GM11168 (cell line): Measurements from ENCODE around the gene PLA2G1B.

Experiments
- in situ Hi-C: fragments of 300-500 bp; cut with MboI; formaldehyde crosslinking; loops from one replicate; pipeline ENCODE4 v1.12.0; 2022; ENCODE audit warnings: low sequenced_read_pairs; ENCODE audit not compliant: unreplicated experiment

PLA2G1B gene

DNA sequence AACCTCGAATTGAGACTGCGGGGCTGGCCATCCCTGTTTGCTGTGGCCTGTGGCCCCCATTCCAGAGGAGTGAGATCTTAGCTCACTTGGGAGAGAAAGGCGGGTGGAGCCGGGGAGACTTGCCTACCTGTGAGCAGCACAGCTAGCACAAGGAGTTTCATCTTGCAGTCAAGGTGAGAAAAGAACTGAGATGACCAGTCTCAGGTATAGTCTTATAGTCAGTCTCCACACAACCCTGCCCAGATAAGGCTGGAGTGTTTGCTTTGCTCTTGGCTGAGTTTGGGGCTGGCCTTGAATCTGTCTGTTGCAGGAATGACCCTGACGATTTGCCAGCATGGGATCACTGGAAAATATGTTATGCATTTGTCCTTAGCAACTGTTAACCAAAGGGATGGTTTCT is at the start of gene PLA2G1B:
Gene PLA2G1B, minus strand, starts transcription at position 187 of the 400 bp plus-strand sequence. Its CDS starts 26 bp downstream, at position 161.
- in situ Hi-C loops: loop anchor here (10.0 kb wide), 1 partner anchor 107 kb away; the partner anchor contains the start of gene COX6A1

DNA sequence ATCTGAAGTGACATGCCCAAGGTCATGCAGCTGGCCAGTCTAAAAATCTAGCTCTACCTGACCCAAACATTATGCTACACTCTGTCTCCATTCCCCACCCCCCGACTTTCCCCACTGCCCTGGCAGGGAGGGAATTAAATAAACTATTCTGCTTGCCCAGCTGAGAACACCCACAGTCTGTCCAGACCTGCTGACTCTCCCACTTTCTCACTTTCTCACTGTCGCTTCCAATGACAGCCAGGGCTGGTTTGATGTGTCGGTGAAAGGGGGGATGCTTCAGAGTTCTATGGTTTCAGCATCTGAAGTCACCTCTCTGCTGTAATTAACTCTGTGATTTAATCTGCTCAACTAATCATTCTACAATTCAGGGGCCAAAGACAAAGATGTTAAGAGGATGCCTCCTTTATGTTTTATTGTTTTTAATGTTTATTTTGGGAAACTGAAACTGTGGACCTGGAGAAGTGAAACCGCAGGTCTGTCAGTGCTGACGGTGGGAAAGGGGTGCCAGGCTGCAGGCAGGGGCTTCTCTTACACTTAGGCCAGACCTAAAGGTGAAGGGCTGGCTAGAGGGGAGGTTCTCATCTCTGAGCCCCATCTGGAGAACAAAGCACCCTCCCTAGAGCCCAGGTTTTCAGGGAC is 49.5 kb upstream of the PLA2G1B start:
- in situ Hi-C loops: no loop called here

DNA sequence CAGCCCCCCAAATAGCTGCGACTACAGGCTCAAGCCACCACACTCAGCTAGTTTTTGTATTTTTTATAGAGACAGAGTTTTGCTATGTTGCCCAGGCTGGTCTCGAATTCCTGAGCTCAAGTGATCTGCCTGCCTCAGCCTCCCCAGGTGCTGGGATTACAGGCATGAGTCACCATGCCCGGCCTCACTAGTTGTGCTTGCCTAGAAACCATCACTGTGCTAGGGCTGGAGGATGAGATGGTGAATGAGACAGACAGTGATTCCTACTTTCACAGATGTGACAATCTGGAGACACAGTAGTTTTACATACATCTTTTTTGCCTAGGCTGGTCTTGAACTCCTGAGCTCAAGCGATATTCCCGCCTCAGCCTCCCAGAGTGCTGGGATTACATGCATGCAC is 48.8 kb upstream of the PLA2G1B start:
- in situ Hi-C loops: no loop called here

DNA sequence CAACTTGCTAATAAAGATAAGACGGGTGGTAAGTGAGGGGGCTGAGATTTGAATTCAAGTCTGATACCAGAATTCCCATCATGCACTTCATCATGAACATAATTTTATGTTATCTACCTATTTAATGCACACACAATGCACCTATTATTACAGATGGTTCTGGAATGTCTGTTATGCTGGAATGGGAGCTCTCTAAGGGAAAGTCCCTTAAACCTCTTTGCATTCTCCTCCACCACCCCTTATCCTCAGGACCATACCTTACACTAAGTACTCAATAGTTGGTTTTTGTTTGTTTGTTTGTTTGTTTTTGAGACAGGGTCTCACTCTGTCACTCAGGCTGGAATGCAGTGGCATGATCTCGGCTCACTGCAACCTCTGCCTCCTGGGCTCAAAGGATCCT is 48.4 kb upstream of the PLA2G1B start:
- in situ Hi-C loops: no loop called here

DNA sequence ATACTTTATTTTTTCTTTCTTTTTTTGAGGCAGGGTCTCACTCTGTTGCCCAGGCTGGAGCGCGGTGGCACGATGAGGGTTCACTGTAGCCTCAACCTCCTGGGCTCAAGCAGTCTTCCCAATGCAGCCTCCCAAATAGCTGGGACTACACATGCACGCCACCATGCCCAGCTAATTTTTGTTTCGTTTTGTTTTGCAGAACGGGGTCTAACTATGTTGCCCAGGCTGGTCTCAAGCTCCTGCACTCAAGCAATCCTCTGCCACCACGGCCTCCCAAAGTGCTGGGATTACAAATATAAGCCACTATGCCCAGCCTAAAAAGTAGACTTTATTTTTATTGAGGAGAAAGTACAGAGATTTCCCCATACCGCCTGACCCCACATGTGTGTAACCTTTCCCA is 46.1 kb upstream of the PLA2G1B start:
- in situ Hi-C loops: no loop called here

DNA sequence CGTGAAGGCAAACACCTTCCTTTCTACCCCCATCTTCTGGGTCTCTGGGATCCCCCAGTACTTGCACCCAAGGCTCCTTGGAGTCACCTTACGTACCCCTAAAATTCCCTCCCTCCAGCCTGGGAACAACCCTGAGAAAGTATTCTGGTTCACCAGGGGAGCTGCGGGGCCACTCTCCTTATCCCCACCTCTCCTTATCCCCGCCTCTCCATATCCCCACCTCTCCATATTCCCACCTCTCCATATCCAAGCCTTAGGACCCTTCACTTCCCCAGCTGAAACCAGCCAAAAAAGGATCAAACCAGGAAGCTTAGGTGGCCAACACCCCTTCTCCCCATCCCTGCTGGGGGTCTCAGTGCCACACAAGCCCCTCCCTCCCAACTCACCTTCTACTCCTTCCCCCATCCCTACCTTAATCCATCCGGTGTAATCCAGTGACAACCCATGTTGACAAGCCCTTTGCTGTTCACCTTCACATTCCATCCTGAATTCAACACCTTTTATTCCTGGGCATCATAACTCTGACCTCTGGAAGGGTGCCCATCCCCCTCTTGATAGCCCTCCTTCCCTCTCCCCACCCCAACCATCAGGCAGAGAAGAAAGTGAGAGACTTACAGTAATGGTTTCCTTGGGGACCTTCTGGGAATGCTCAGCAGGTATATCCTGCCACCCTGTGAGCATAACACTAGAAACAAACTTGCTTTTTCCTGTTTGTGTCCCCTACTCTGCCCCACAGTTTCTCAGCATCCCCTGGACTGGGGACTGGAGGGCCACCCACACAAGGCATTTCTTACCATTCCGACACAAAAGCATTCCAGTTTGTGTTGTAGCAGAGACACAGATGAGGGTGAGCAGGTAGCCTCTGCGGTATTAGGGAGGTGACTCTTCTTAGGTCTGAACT is 43.0 kb upstream of the PLA2G1B start:
- in situ Hi-C loops: no loop called here

DNA sequence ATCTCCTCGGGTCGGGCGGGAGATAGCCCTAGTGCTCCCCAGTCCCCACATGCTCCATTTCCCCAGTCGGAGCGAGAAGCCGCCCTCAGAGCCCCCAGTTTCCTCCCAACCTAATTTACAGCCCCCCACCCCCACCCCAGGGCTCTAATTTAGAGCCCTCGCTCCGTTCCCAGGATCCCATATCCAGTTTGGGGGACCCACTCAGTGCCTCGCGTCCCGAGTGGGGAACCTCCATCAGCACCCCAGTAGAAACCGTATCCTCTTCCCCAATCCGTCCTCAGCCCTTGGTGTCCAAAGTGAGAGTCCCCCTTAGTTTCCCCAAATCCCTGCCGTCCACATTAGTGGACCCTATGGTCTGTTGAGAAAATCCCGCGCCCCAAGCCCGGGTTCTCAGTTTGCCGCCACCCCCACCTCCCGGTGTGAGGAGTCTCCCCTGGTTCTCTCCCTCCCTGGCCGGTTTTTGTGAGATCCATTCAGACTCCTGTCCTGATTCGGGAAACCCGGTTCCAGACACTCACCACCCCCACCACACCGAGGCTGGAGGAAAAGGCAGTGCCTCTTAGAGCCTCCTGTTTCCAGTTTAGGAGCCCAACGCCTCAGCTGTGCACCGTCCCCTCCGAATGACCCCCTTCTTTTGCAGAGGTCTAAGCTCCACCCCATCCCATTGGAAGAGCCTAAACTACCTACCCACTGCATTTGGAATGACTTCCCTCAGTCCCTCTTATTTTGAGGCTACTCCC is 42.2 kb upstream of the PLA2G1B start:
- in situ Hi-C loops: no loop called here

DNA sequence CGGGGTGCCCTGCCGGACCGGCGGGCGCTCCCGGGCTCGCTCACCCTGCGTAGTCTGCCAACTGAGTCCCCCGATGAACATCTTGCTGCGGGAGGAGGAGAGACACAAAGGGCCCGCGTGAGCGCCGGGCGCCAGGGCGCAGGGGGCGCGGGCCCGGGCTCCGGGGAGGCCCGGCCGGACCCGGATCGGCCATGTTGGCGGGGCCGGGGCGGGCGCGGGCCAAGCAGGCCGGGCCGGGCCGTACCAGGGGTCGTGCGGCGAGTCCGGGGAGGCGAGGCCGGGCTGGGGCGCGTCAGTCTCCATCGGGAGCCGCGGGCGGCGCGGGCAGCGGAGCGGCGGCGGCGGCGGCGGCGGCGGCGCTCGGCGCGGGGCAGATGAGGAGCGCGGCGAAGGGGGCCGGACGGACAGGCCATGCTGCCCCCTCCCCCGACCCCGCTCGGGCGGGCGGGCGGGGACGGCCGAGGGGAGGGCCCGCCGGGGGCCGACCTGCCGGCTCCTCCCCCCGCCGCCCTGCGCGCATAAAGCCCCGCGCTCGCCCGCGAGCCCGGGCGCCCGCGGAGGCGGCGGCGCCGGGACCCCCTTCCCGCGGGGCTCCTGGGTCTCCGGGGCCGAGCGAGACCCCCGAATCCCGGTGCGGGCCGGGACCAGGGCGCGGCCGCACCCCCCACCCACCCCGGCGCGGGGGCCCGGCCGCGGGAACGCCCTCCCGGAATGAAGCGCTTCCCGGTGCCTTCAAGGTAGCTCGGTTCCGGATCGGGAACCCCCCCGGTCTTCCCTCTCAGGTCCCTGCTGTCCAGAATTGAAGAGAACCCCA is 41.4 kb upstream of the PLA2G1B start, which contains the start of gene MSI1:
Gene MSI1, minus strand, starts transcription at position 376 of the 814 bp plus-strand sequence. Its CDS starts 73 bp downstream, at position 303.
- in situ Hi-C loops: no loop called here

DNA sequence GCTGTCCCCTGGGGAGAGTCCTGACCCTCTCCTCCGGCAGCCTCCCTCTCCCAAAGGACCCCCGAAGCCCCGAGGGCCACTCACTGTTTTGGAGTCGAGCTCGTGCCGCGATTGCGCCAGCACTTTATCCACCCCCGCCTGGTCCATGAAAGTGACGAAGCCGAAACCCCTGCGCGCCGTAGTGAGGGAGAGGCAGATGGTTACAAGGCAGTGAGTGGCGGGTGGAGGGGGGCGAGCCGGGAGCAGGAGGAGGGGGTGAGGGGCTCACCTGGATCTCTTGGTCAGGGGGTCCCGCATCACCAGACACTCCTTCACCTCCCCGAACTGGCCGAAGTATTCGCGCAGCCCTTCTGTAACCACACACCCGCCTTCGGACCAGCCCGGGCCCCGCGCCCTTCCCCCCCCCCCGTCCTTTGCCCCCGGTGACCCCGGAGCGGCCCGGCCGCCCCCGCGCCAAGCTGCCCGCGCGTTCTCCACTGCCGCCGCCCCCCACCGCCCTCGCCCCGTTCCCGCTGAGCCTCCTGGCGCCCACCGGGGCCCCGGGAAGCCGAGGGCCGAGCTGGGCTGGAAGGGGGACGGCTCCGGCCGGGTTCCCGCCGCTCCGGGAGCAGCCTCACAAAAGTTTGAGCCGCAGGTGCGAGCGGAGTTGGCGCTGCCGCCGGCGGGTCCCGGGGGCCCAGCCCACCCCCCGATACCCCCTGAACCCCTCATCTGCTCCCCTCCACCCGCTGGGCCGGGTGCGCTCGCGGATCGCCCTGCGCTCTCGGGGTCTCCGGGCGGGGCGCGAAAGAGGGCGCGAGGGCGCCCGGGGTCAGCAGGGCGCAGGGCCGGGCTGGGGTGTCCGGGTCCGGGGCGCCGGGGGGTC is 40.6 kb upstream of the PLA2G1B start:
- in situ Hi-C loops: no loop called here

DNA sequence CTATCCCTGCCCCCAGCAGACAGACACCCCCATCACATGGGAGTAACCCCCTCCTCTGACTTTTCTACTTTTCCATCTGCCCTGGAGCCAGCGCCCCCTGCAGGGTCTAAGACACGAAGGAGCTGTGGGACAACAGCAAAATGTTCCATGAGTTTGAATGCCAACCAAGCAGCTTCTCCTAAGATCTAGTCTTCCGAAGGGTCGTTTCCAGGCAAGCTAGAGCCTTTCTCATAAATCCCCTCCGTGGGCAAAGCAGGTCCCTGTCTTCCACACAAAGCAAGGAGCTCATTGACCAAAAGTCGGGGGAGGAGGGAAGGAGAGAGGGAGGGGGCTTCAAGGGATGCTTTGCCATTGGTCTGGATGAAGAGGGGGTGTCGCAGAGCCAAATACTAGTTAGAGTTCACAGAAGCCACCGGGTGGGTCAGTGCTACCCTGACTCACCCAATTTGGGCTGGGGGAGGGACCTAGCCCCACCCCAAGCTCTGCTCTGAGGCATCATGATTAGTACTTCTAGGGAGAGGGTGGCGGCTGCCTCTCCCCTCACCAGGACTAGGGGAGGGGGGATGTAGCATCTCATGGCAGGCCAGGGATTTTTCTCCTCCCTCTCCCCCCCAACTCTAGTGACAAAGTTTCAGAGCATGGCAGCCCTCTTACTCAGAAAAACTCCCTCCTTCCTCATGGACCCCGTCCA is 39.8 kb upstream of the PLA2G1B start:
- in situ Hi-C loops: no loop called here

DNA sequence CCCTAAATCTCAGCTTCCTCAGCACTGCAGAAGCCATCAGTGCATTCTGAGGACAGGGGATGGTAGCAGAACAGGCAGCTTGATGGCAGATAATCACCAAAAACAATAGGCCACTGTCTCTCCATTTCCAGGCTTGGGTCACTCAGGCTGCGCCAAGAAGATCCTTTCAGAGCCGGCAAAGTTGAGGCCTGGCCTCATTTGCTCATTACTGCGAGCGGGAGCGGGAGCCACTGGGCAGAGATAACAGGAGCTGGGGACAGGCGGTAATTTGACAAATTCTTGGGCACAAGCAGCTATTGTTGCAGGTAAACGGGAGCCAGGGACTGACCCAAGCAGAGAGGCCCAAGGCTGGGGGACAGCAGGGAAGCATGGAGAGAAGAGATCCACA is 39.3 kb upstream of the PLA2G1B start:
- in situ Hi-C loops: no loop called here

DNA sequence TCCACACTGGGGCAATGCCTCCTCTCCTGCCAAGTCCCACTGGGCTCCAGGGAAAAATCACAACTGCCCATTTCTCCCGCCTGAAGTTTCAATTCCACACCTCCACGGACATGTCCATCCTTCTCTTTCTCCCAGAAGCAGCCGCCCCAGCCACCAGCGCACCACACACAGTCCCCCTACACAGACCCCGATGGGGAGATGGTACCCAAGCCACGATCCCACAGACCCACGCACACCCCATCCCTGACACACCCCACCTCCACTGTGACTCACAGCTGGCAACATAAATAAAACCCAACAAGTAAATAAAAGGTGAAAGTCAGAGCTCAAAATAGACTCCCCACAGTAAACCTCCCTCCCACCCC is 38.7 kb upstream of the PLA2G1B start:
- in situ Hi-C loops: no loop called here

DNA sequence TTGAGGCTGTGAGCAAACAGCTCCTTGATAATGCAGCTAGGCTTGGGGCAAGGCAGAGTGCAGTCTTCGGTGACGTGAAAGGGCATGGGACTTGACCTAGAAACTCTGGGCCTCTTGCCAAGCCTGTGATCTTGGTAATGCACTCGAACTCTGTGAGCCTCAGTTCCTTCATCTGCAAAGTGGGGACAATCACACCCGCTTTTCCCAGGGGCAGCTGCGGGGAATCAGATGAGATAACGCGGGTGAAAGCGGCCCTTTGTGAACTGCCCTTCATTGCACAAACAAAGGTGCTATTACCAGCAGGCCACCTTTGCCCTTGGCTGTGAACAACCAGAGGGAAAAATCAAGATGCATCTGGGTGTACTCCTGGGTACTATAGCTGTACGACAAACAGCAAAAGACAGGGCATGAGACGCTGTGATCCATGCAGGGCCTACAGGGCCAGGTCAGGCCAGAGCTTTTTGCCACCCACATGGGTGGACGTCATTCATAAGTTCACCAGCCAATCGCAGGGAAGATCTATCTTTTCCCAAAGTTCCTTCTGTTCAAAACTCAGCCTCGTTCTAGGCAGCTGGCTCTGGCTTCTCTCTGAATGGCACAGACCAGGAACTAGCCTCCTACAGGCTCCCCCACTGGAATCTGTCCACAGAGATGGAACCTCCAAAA is 38.2 kb upstream of the PLA2G1B start:
- in situ Hi-C loops: no loop called here

DNA sequence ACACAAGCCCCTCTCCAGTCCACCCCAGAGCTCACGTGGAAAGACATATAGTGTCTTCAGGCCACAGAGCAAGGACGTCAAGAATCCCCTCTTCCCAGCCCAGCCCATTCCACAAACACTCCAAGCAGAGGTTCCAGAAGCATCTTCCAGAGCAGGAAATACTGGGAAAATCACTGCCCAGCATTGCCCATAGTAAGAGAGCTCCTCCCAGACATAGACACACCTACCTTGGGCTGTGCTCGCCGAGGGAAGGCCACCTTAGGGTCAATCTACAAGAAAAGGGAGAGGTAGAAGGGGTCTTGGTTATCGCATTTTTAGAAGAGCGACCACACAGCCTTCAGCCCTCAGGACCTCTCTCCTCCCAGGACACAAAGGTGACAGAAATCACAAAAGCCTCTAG is 36.9 kb upstream of the PLA2G1B start:
- in situ Hi-C loops: no loop called here

DNA sequence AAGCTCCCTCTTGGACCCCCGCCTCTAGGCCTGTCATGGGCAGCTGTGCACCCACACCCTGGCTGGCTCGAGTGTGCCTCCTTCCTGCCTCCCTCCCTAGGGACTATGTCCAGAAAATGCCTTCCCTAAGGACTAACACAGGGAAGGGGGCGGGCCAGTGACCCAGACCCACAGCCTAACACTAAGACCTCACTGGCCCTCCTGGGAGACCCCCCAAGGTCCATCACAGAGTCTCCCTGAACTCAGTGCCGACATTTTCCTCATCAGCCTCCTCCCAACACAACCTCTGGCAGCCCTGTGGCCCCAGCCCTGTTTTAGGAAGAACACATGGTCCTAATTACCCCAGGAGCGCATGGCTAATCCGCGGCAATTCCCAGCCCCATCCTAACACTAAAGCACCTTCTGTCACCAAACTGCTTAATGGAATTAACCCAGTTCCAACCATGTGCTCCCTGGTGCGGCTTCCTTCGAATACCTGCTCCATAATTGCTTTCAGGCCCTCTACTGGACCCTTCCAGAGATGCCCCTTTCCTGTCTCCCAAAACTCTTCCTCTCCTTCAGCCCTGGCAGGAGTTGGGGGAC is 35.8 kb upstream of the PLA2G1B start:
- in situ Hi-C loops: no loop called here

DNA sequence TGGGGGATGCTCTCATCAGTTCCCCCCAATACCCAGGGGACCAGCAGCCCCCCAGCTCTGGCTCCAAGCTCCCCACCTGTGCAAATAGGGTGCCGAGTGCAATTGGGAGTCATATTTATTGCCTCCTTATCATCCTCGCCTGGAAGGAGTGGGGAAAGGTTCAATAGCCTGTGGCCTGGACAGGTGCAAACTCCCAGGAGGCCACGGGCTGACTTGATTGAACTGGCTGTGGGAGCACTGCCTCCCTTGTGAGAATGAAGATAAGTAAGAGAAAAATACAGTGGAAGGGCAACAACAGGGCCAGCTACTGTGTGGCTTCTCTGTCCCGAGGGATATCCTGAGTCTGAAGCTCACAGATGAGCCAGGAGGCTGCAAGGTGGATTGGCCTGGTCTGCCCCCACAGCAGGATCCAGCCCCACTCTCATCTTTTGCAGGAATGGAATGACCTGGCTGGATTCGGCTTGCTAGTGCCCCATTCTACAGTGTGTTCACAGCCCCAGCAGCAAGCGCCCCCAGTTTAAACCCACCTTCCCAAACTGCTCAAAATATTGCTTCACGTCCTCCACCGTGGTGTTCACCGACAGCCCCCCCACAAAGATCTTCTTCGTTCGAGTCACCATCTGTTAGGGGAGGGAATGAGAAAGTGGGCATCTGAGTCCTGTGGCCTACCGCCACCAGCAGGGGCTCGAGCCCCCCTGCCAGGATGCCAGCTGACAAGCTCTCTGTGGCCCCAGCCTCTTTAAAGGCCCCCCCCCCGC is 35.1 kb upstream of the PLA2G1B start:
- in situ Hi-C loops: no loop called here
